Skeletal muscle satellite cell (primary cell): ENCODE data around the gene CDHR2.
A peak's percentile ranks its signal among the peaks of the same experiment; 100 is the strongest.

Experiments
- H3K27me3 ChIP-seq: 2 replicates; pipeline ENCODE4 v1.7.0; 2013; ENCODE audit warnings: low read length; ENCODE audit not compliant: control insufficient read depth, insufficient read depth
- H3K36me3 ChIP-seq: 2 replicates; pipeline ENCODE4 v1.7.0; 2013; ENCODE audit warnings: mild to moderate bottlenecking, control low read depth, low read length; ENCODE audit not compliant: insufficient read depth
- H3K4me1 ChIP-seq: 2 replicates; pipeline ENCODE4 v1.7.0; 2013; ENCODE audit warnings: low read length; ENCODE audit not compliant: control insufficient read depth, insufficient read depth
- H3K4me2 ChIP-seq: 2 replicates; pipeline ENCODE4 v1.7.0; 2013; ENCODE audit warnings: mild to moderate bottlenecking, low read length
- H3K4me3 ChIP-seq: 2 replicates; pipeline ENCODE4 v1.7.0; 2013; ENCODE audit warnings: low read length
- H3K9ac ChIP-seq: 2 replicates; pipeline ENCODE4 v1.7.0; 2013; ENCODE audit warnings: mild to moderate bottlenecking, low read depth, low read length, moderate library complexity
- H3K9me3 ChIP-seq: replicated peaks from 2 replicates; pipeline ENCODE4 v1.7.0; 2013; ENCODE audit warnings: mild to moderate bottlenecking, control low read depth, low read length

Gene CDHR2

GRCh38 chr5:176629317-176629852 lies 80.2 kb downstream of the CDHR2 start:
- H3K4me3 ChIP-seq = no peak overlapping the region
- H3K9me3 ChIP-seq = no peaks in the 10 kb centered on the region
- H3K36me3 ChIP-seq = no peaks in the 10 kb centered on the region
- peaks cover 89% of the 10 kb centered on the region for H3K27me3 ChIP-seq
- H3K4me1 ChIP-seq = peaks cover 8% of the 10 kb centered on the region
- peak overlapping the region; percentile 88 for H3K4me2 ChIP-seq
- H3K9ac ChIP-seq = no peak overlapping the region

GRCh38 chr5:176629853-176630680 lies 80.9 kb downstream of the CDHR2 start, which contains the start of the genes EIF4E1B and SNCB:
TSS of gene EIF4E1B (plus strand) at chr5:176630675. CDS start at chr5:176642788, 12,113 bp downstream.
TSS of gene SNCB (minus strand) at chr5:176630534. CDS start at chr5:176629654, 880 bp downstream.
- H3K4me2 ChIP-seq = peak within 1 kb of the TSS; percentile 88
- peaks cover 8% of the 10 kb centered on the region for H3K4me1 ChIP-seq
- H3K36me3 ChIP-seq = no peaks in the 10 kb centered on the region
- peak within 1 kb of the TSS; percentile 57 for H3K4me3 ChIP-seq
- H3K9me3 ChIP-seq = no peaks in the 10 kb centered on the region
- H3K9ac ChIP-seq = no peak within 1 kb of the TSS
- H3K27me3 ChIP-seq = peaks cover 89% of the 10 kb centered on the region

GRCh38 chr5:176630681-176631222 lies 81.6 kb downstream of the CDHR2 start:
- peaks cover 88% of the 10 kb centered on the region for H3K27me3 ChIP-seq
- H3K4me3 ChIP-seq = peak overlapping the region; percentile 57
- no peaks in the 10 kb centered on the region for H3K36me3 ChIP-seq
- H3K4me1 ChIP-seq = peaks cover 8% of the 10 kb centered on the region
- H3K9me3 ChIP-seq = peaks cover 3% of the 10 kb centered on the region
- no peak overlapping the region for H3K9ac ChIP-seq
- H3K4me2 ChIP-seq = peak overlapping the region; percentile 88

- peaks cover 88% of the 10 kb centered on the region for H3K27me3 ChIP-seq
- H3K36me3 ChIP-seq = no peaks in the 10 kb centered on the region
- H3K9me3 ChIP-seq = peaks cover 3% of the 10 kb centered on the region
- H3K4me1 ChIP-seq = peaks cover 8% of the 10 kb centered on the region
- H3K9ac ChIP-seq = no peak overlapping the region
- no peak overlapping the region for H3K4me3 ChIP-seq
- H3K4me2 ChIP-seq = no peak overlapping the region
Observed at GRCh38 chr5:176631383-176632200, 82.5 kb downstream of the CDHR2 start.

- Histone ChIP-seq H3K27me3 (peaks cover 88% of the 10 kb centered on the region), H3K9me3 (peaks cover 3% of the 10 kb centered on the region), H3K4me3 (no peak overlapping the region), H3K4me2 (no peak overlapping the region), H3K4me1 (peaks cover 8% of the 10 kb centered on the region), H3K36me3 (no peaks in the 10 kb centered on the region), H3K9ac (no peak overlapping the region)
Observed at GRCh38 chr5:176632745-176633144, 83.6 kb downstream of the CDHR2 start.

- no peak overlapping the region for H3K4me3 ChIP-seq
- H3K36me3 ChIP-seq = no peaks in the 10 kb centered on the region
- H3K9me3 ChIP-seq = peaks cover 3% of the 10 kb centered on the region
- H3K27me3 ChIP-seq = peaks cover 89% of the 10 kb centered on the region
- peaks cover 8% of the 10 kb centered on the region for H3K4me1 ChIP-seq
- H3K9ac ChIP-seq = no peak overlapping the region
- H3K4me2 ChIP-seq = no peak overlapping the region
Observed at GRCh38 chr5:176633598-176633997, 84.5 kb downstream of the CDHR2 start.

GRCh38 chr5:176636426-176636825 lies 87.3 kb downstream of the CDHR2 start:
- no peaks in the 10 kb centered on the region for H3K4me1 ChIP-seq
- no peak overlapping the region for H3K4me2 ChIP-seq
- H3K4me3 ChIP-seq = no peak overlapping the region
- H3K36me3 ChIP-seq = no peaks in the 10 kb centered on the region
- peaks cover 61% of the 10 kb centered on the region for H3K27me3 ChIP-seq
- H3K9ac ChIP-seq = no peak overlapping the region
- H3K9me3 ChIP-seq = peaks cover 3% of the 10 kb centered on the region

GRCh38 chr5:176637556-176637955 lies 88.4 kb downstream of the CDHR2 start:
- peaks cover 52% of the 10 kb centered on the region for H3K27me3 ChIP-seq
- no peaks in the 10 kb centered on the region for H3K4me1 ChIP-seq
- no peak overlapping the region for H3K9ac ChIP-seq
- H3K9me3 ChIP-seq = peaks cover 3% of the 10 kb centered on the region
- H3K4me3 ChIP-seq = no peak overlapping the region
- H3K4me2 ChIP-seq = no peak overlapping the region
- no peaks in the 10 kb centered on the region for H3K36me3 ChIP-seq

- Histone ChIP-seq H3K27me3 (peaks cover 43% of the 10 kb centered on the region), H3K4me1 (no peaks in the 10 kb centered on the region), H3K4me2 (no peak overlapping the region), H3K36me3 (no peaks in the 10 kb centered on the region), H3K4me3 (no peak overlapping the region), H3K9ac (no peak overlapping the region), H3K9me3 (peaks cover 3% of the 10 kb centered on the region)
Observed at GRCh38 chr5:176638437-176638836, 89.3 kb downstream of the CDHR2 start.

- no peaks in the 10 kb centered on the region for H3K4me1 ChIP-seq
- no peak overlapping the region for H3K4me2 ChIP-seq
Observed at GRCh38 chr5:176639208-176639607, 90.1 kb downstream of the CDHR2 start.

GRCh38 chr5:176639981-176640380 lies 90.8 kb downstream of the CDHR2 start:
- no peak overlapping the region for H3K4me3 ChIP-seq
- H3K4me2 ChIP-seq = no peak overlapping the region
- H3K9ac ChIP-seq = no peak overlapping the region
- H3K36me3 ChIP-seq = no peaks in the 10 kb centered on the region
- H3K27me3 ChIP-seq = peaks cover 31% of the 10 kb centered on the region
- no peaks in the 10 kb centered on the region for H3K4me1 ChIP-seq
- H3K9me3 ChIP-seq = peaks cover 3% of the 10 kb centered on the region

More at GRCh38 chr5:176639208-176639607, 90.1 kb downstream of the CDHR2 start:
- Histone ChIP-seq H3K36me3 (no peaks in the 10 kb centered on the region), H3K9ac (no peak overlapping the region), H3K9me3 (peaks cover 3% of the 10 kb centered on the region), H3K27me3 (peaks cover 36% of the 10 kb centered on the region), H3K4me3 (no peak overlapping the region)
